ENCODE results near the gene ESPN.

ESPN gene

DNA sequence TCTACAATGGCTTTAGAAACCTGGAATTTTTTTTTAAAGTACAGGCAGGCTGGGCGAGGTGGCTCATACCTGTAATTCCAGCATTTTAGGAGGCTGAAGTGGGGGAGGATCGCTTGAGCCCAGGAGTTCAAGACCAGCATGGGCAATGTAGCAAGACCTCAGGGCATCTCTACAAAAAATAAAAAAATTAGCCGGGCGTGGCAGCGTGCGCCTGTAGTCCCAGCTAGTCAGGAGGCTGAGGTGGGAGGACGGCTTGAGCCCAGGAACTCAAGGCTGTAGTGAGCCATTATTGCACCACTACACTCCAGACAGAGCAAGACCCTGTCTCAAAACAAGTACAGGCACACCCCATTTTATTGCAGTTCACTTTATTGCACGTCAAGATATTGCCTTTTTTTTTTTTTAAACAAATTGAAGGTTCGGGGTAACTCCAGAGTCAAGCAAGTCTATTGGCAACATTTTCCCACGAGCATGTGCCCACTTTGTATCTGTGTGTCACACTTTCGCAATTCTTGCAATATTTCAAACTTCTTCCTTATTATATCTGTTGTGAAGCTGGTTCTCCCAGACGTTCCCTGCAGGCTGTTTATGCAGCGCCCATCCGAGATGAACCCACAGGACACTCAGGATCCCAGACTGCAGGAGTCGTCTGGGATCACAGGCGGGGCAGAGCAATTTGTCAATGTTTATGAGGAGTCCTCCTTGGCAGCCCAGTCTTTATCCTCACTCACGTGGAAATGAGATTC lies 9.5 kb upstream of the ESPN start:
- TF ChIP-seq TCF4 (CRISPR knock-in tag; IDR thresholded peaks at IDR 0.05; ENCODE audit: borderline replicate concordance) (no peak), TOX (CRISPR knock-in tag; IDR thresholded peaks at IDR 0.05; ENCODE audit: borderline replicate concordance) (no peak), PPARA (CRISPR knock-in tag; IDR thresholded peaks at IDR 0.05; ENCODE audit: borderline replicate concordance) (no peak), ZFP3 (CRISPR knock-in tag; IDR thresholded peaks at IDR 0.05) (no peak), ZNF8 (CRISPR knock-in tag; IDR thresholded peaks at IDR 0.05) (no peak), ARNTL (CRISPR knock-in tag; IDR thresholded peaks at IDR 0.05; ENCODE audit: borderline replicate concordance, low read depth) (no peak)
- TF ChIP-seq, protein P1, sequence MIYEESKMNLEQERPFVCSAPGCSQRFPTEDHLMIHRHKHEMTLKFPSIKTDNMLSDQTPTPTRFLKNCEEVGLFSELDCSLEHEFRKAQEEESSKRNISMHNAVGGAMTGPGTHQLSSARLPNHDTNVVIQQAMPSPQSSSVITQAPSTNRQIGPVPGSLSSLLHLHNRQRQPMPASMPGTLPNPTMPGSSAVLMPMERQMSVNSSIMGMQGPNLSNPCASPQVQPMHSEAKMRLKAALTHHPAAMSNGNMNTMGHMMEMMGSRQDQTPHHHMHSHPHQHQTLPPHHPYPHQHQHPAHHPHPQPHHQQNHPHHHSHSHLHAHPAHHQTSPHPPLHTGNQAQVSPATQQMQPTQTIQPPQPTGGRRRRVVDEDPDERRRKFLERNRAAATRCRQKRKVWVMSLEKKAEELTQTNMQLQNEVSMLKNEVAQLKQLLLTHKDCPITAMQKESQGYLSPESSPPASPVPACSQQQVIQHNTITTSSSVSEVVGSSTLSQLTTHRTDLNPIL (CRISPR knock-in tag; IDR thresholded peaks at IDR 0.05; ENCODE audit: low read depth) = no peak
- TF ChIP-seq, protein P2, sequence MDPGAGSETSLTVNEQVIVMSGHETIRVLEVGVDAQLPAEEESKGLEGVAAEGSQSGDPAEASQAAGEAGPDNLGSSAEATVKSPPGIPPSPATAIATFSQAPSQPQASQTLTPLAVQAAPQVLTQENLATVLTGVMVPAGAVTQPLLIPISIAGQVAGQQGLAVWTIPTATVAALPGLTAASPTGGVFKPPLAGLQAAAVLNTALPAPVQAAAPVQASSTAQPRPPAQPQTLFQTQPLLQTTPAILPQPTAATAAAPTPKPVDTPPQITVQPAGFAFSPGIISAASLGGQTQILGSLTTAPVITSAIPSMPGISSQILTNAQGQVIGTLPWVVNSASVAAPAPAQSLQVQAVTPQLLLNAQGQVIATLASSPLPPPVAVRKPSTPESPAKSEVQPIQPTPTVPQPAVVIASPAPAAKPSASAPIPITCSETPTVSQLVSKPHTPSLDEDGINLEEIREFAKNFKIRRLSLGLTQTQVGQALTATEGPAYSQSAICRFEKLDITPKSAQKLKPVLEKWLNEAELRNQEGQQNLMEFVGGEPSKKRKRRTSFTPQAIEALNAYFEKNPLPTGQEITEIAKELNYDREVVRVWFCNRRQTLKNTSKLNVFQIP (CRISPR knock-in tag; IDR thresholded peaks at IDR 0.05; ENCODE audit: borderline replicate concordance, low read depth) = no peak
- TF ChIP-seq, protein P3, sequence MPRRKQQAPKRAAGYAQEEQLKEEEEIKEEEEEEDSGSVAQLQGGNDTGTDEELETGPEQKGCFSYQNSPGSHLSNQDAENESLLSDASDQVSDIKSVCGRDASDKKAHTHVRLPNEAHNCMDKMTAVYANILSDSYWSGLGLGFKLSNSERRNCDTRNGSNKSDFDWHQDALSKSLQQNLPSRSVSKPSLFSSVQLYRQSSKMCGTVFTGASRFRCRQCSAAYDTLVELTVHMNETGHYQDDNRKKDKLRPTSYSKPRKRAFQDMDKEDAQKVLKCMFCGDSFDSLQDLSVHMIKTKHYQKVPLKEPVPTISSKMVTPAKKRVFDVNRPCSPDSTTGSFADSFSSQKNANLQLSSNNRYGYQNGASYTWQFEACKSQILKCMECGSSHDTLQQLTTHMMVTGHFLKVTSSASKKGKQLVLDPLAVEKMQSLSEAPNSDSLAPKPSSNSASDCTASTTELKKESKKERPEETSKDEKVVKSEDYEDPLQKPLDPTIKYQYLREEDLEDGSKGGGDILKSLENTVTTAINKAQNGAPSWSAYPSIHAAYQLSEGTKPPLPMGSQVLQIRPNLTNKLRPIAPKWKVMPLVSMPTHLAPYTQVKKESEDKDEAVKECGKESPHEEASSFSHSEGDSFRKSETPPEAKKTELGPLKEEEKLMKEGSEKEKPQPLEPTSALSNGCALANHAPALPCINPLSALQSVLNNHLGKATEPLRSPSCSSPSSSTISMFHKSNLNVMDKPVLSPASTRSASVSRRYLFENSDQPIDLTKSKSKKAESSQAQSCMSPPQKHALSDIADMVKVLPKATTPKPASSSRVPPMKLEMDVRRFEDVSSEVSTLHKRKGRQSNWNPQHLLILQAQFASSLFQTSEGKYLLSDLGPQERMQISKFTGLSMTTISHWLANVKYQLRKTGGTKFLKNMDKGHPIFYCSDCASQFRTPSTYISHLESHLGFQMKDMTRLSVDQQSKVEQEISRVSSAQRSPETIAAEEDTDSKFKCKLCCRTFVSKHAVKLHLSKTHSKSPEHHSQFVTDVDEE (CRISPR knock-in tag; IDR thresholded peaks at IDR 0.05) = no peak
- ATAC-seq = no peak

DNA sequence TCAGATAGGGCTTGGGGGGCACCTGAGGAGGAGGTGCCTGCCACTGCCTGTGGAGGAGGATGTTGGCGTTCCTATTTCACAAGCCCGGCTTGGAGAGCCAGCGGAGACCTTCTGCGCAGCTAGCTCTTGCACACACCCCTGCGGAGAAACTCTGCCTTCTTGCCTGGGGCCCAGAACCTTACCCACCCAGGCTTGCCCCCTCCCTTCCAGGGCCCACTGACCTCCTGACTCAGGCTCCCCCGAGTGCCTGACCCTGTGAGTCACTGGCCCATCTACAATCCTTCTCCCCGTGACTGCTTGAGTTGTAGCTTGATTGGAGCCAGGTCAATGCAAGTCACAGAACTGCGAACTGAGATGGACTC lies 8.3 kb upstream of the ESPN start:
- no peak for TF ChIP-seq BACH2 (CRISPR knock-in tag; IDR thresholded peaks at IDR 0.05; ENCODE audit: borderline replicate concordance)
- TF ChIP-seq ESRRG (CRISPR knock-in tag; IDR thresholded peaks at IDR 0.05) = no peak

DNA sequence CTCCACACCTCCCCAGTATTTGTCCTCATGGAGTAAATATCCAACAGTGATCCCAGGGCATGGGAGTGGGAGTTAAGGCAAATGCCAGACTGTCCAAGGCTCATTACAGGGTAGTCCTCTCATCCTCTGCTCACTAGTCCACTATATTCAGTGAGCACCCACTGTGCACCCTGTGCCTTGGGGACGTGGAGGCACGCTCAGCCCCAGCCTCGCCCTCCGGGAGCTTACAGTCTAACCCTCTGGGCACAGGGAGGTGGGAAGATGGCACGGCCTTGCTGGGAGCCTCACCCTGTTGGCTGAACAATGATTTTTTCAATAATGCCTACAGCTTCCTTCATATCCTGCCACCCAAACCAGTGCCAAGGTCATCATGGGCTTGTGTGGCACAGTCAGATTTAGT lies 7.7 kb upstream of the ESPN start:
- TF ChIP-seq OSR1 (CRISPR knock-in tag; IDR thresholded peaks at IDR 0.05) (no peak), ISL1 (CRISPR knock-in tag; IDR thresholded peaks at IDR 0.05) (no peak), ZFP30 (CRISPR knock-in tag; IDR thresholded peaks at IDR 0.05) (no peak), ZFP3 (CRISPR knock-in tag; IDR thresholded peaks at IDR 0.05) (no peak), ZNF565 (CRISPR knock-in tag; conservative IDR thresholded peaks at IDR 0.05; ENCODE audit: low read depth) (no peak), ZNF8 (CRISPR knock-in tag; IDR thresholded peaks at IDR 0.05) (no peak), CSDC2 (CRISPR knock-in tag; IDR thresholded peaks at IDR 0.05) (no peak), TOX (CRISPR knock-in tag; IDR thresholded peaks at IDR 0.05; ENCODE audit: borderline replicate concordance) (no peak), RARB (CRISPR knock-in tag; IDR thresholded peaks at IDR 0.05) (no peak), ZC3H10 (CRISPR knock-in tag; IDR thresholded peaks at IDR 0.05) (no peak), ZNF70 (CRISPR knock-in tag; IDR thresholded peaks at IDR 0.05) (no peak), ESRRG (CRISPR knock-in tag; IDR thresholded peaks at IDR 0.05) (no peak), BACH2 (CRISPR knock-in tag; IDR thresholded peaks at IDR 0.05; ENCODE audit: borderline replicate concordance) (no peak), TCF4 (CRISPR knock-in tag; IDR thresholded peaks at IDR 0.05; ENCODE audit: borderline replicate concordance) (no peak)
- TF ChIP-seq, protein P4, sequence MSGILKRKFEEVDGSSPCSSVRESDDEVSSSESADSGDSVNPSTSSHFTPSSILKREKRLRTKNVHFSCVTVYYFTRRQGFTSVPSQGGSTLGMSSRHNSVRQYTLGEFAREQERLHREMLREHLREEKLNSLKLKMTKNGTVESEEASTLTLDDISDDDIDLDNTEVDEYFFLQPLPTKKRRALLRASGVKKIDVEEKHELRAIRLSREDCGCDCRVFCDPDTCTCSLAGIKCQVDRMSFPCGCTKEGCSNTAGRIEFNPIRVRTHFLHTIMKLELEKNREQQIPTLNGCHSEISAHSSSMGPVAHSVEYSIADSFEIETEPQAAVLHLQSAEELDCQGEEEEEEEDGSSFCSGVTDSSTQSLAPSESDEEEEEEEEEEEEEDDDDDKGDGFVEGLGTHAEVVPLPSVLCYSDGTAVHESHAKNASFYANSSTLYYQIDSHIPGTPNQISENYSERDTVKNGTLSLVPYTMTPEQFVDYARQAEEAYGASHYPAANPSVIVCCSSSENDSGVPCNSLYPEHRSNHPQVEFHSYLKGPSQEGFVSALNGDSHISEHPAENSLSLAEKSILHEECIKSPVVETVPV (CRISPR knock-in tag; IDR thresholded peaks at IDR 0.05) = no peak
- TF ChIP-seq, protein P5, sequence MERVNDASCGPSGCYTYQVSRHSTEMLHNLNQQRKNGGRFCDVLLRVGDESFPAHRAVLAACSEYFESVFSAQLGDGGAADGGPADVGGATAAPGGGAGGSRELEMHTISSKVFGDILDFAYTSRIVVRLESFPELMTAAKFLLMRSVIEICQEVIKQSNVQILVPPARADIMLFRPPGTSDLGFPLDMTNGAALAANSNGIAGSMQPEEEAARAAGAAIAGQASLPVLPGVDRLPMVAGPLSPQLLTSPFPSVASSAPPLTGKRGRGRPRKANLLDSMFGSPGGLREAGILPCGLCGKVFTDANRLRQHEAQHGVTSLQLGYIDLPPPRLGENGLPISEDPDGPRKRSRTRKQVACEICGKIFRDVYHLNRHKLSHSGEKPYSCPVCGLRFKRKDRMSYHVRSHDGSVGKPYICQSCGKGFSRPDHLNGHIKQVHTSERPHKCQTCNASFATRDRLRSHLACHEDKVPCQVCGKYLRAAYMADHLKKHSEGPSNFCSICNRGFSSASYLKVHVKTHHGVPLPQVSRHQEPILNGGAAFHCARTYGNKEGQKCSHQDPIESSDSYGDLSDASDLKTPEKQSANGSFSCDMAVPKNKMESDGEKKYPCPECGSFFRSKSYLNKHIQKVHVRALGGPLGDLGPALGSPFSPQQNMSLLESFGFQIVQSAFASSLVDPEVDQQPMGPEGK (CRISPR knock-in tag; IDR thresholded peaks at IDR 0.05; ENCODE audit: borderline replicate concordance) = no peak
- TF ChIP-seq, protein P1 (CRISPR knock-in tag; IDR thresholded peaks at IDR 0.05; ENCODE audit: low read depth) = no peak
- TF ChIP-seq, protein P2 (CRISPR knock-in tag; IDR thresholded peaks at IDR 0.05; ENCODE audit: borderline replicate concordance, low read depth) = no peak
- no peak for ATAC-seq

More for the DNA sequence above, 8.3 kb upstream of the ESPN start:
- no peak for ATAC-seq
